ENCODE results near the gene DNAJA3. TPM values are rescaled to one million over a fixed set of nuclear protein-coding genes. Genes with fewer than 3 reads are reported as not detected.

Gene DNAJA3
- total RNA-seq, 1 donor from 2014 or later = 36.4 TPM

DNA sequence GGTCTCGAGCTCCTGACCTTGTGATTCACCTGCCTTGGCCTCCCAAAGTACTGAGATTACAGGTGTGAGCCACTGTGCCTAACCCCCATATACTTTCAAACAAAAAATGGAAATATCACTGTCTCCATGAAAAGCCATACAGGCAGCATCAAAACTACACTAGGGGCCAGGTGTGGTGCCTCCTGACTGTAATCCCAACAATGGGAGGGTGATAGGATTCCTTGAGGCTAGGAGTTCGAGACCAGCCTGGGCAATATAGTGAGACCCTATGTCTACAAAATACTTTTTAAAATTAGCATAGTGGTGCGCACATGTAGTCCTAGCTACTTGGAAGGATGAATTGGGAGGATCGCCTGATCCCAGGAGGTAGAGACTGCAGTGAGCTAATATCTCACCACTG is 66.2 kb downstream of the DNAJA3 start:
- Histone ChIP-seq H3K79me2 (ENCODE audit: insufficient read depth, low read length) (peaks cover 46% of the 10 kb centered on the region), H4K20me1 (ENCODE audit: insufficient read depth, low read length) (peaks cover 9% of the 10 kb centered on the region), H3K9me3 (ENCODE audit: insufficient read depth, low read depth, low read length) (no peaks in the 10 kb centered on the region), H3K4me2 (ENCODE audit: low read length) (no peak overlapping the region), H3K27ac (ENCODE audit: low read depth, low read length) (no peak overlapping the region), H3K27me3 (ENCODE audit: insufficient read depth, low read length) (no peaks in the 10 kb centered on the region), H3K4me1 (ENCODE audit: insufficient read depth, low read length) (peaks cover 42% of the 10 kb centered on the region), H2AFZ (ENCODE audit: low read depth, low read length) (no peak overlapping the region), H3K9ac (ENCODE audit: low read length) (no peak overlapping the region), H3K36me3 (ENCODE audit: insufficient read depth, low read length) (peaks cover 1% of the 10 kb centered on the region), H3K4me3 (ENCODE audit: insufficient read depth, low read depth, low read length) (no peak overlapping the region)
- Mint-ChIP-seq H3K27ac (ENCODE audit: unreplicated experiment) (no peak overlapping the region), H3K27me3 (ENCODE audit: low read depth, unreplicated experiment) (no peaks in the 10 kb centered on the region), H3K4me3 (ENCODE audit: unreplicated experiment) (no peak overlapping the region), H3K4me1 (ENCODE audit: low read depth, unreplicated experiment) (peaks cover 41% of the 10 kb centered on the region), H3K9me3 (ENCODE audit: unreplicated experiment) (peaks cover 2% of the 10 kb centered on the region), H3K36me3 (ENCODE audit: low read depth, unreplicated experiment) (peaks cover 5% of the 10 kb centered on the region)
- TF ChIP-seq, protein P1, sequence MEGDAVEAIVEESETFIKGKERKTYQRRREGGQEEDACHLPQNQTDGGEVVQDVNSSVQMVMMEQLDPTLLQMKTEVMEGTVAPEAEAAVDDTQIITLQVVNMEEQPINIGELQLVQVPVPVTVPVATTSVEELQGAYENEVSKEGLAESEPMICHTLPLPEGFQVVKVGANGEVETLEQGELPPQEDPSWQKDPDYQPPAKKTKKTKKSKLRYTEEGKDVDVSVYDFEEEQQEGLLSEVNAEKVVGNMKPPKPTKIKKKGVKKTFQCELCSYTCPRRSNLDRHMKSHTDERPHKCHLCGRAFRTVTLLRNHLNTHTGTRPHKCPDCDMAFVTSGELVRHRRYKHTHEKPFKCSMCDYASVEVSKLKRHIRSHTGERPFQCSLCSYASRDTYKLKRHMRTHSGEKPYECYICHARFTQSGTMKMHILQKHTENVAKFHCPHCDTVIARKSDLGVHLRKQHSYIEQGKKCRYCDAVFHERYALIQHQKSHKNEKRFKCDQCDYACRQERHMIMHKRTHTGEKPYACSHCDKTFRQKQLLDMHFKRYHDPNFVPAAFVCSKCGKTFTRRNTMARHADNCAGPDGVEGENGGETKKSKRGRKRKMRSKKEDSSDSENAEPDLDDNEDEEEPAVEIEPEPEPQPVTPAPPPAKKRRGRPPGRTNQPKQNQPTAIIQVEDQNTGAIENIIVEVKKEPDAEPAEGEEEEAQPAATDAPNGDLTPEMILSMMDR (IDR thresholded peaks at IDR 0.05; ENCODE audit: insufficient read depth, low read depth, low read length) = no peak
- no peak for TF ChIP-seq EZH2 (IDR thresholded peaks at IDR 0.05; ENCODE audit: insufficient read depth, low read length)
- FAIRE-seq = no peak
- DNase-seq (ENCODE audit: low read depth) = no peak

DNA sequence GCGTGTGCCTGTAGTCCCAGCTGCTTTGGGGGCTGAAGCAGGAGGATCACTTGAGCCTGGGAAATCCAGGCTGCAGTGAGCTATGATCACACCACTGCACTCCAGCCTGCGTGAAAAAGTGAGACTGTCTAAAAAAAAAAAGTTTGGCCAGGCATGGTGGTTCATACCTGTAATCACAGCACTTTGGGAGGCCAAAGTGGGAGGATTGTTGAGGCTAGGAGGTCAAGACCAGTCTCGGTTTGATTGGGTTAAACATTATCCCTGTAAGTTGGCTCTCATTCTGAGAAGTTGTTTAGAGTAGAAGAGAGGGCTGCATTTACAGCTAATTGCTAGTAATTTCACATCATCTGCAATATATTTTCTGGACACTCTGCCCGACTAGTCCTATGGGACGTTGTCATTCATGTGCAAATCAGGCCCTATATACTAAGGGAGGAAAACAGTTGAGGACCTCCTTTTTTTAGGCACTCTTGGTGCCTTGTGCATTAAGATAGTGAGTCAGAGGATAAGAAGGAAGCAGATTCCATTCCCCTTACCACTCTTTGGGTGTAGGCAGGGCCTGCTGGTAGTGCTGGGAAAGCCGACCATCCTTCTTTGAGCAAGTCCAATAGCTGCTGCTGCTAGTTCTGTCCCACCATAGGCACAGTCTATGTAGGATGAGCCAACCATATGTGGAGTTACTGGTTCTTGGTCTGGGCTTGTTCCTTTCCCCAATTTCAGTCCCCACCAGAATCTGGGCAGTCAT is 69.2 kb downstream of the DNAJA3 start:
- Histone ChIP-seq H3K79me2 (ENCODE audit: insufficient read depth, low read length) (peaks cover 62% of the 10 kb centered on the region), H3K4me3 (ENCODE audit: insufficient read depth, low read depth, low read length) (no peak overlapping the region), H3K4me2 (ENCODE audit: low read length) (peak overlapping the region; percentile 52), H2AFZ (ENCODE audit: low read depth, low read length) (no peak overlapping the region), H4K20me1 (ENCODE audit: insufficient read depth, low read length) (peaks cover 29% of the 10 kb centered on the region), H3K9me3 (ENCODE audit: insufficient read depth, low read depth, low read length) (no peaks in the 10 kb centered on the region), H3K36me3 (ENCODE audit: insufficient read depth, low read length) (peaks cover 9% of the 10 kb centered on the region), H3K4me1 (ENCODE audit: insufficient read depth, low read length) (peaks cover 25% of the 10 kb centered on the region), H3K27me3 (ENCODE audit: insufficient read depth, low read length) (no peaks in the 10 kb centered on the region), H3K27ac (ENCODE audit: low read depth, low read length) (peak overlapping the region; percentile 73), H3K9ac (ENCODE audit: low read length) (peak overlapping the region; percentile 13)
- peak overlapping the region; percentile 12 for H3K4me3 Mint-ChIP-seq (ENCODE audit: unreplicated experiment)
- H3K4me1 Mint-ChIP-seq (ENCODE audit: low read depth, unreplicated experiment) = peaks cover 35% of the 10 kb centered on the region
- DNase-seq (ENCODE audit: low read depth) (peak; percentile 84), FAIRE-seq (peak; percentile 86)
- H3K27me3 Mint-ChIP-seq (ENCODE audit: low read depth, unreplicated experiment) = no peaks in the 10 kb centered on the region
- TF ChIP-seq, protein P1 (IDR thresholded peaks at IDR 0.05; ENCODE audit: insufficient read depth, low read depth, low read length) = no peak
- TF ChIP-seq EZH2 (IDR thresholded peaks at IDR 0.05; ENCODE audit: insufficient read depth, low read length) = no peak
- H3K27ac Mint-ChIP-seq (ENCODE audit: unreplicated experiment) = peak overlapping the region; percentile 85
- H3K36me3 Mint-ChIP-seq (ENCODE audit: low read depth, unreplicated experiment) = peaks cover 9% of the 10 kb centered on the region
- peaks cover under 1% of the 10 kb centered on the region for H3K9me3 Mint-ChIP-seq (ENCODE audit: unreplicated experiment)

DNA sequence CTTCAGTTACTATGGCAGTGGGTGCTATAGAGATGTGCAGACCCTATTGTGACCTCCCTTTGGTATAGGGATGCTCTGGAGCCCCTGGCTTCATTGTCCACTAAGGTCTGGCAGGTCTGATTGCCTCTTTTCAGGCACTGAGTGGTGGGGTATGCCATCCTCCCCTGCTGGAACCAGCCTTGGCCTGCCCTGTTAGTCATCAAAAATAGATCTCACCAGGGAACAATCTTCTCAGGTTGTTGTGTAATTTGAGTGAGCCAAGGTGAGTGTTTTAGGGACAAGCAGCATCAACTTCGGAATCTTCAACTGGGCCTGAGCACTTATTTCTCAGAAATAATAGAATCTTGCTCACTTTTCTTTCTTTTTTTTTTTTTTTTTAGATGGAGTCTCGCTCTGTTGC is 70.1 kb downstream of the DNAJA3 start:
- Mint-ChIP-seq H3K4me1 (ENCODE audit: low read depth, unreplicated experiment) (peaks cover 40% of the 10 kb centered on the region), H3K27me3 (ENCODE audit: low read depth, unreplicated experiment) (no peaks in the 10 kb centered on the region), H3K36me3 (ENCODE audit: low read depth, unreplicated experiment) (peaks cover 9% of the 10 kb centered on the region), H3K4me3 (ENCODE audit: unreplicated experiment) (peak overlapping the region; percentile 54), H3K9me3 (ENCODE audit: unreplicated experiment) (no peaks in the 10 kb centered on the region), H3K27ac (ENCODE audit: unreplicated experiment) (peak overlapping the region; percentile 85)
- Histone ChIP-seq H2AFZ (ENCODE audit: low read depth, low read length) (no peak overlapping the region), H3K4me3 (ENCODE audit: insufficient read depth, low read depth, low read length) (no peak overlapping the region), H3K27me3 (ENCODE audit: insufficient read depth, low read length) (no peaks in the 10 kb centered on the region), H3K27ac (ENCODE audit: low read depth, low read length) (peak overlapping the region; percentile 73), H3K79me2 (ENCODE audit: insufficient read depth, low read length) (peaks cover 56% of the 10 kb centered on the region), H4K20me1 (ENCODE audit: insufficient read depth, low read length) (peaks cover 35% of the 10 kb centered on the region), H3K36me3 (ENCODE audit: insufficient read depth, low read length) (peaks cover 9% of the 10 kb centered on the region), H3K4me2 (ENCODE audit: low read length) (peak overlapping the region; percentile 52), H3K9ac (ENCODE audit: low read length) (peak overlapping the region; percentile 12), H3K9me3 (ENCODE audit: insufficient read depth, low read depth, low read length) (no peaks in the 10 kb centered on the region), H3K4me1 (ENCODE audit: insufficient read depth, low read length) (peaks cover 33% of the 10 kb centered on the region)
- FAIRE-seq = no peak
- TF ChIP-seq EZH2 (IDR thresholded peaks at IDR 0.05; ENCODE audit: insufficient read depth, low read length) = no peak
- TF ChIP-seq, protein P1 (IDR thresholded peaks at IDR 0.05; ENCODE audit: insufficient read depth, low read depth, low read length) = no peak
- no peak for DNase-seq (ENCODE audit: low read depth)
